ENCODE data around the gene NPB.
A peak's percentile ranks its signal among the peaks of the same experiment; 100 is the strongest.
"Not testable (repeated sequence)": the region's sequence is repeated elsewhere in the genome, so short reads cannot be mapped to it uniquely, and the experiment has no call there.

Gene NPB

GRCh38 chr17:81912441-81913309 is 10.6 kb downstream of the NPB start:
- no peak for DNase-seq (ENCODE audit: low spot score)

DNA sequence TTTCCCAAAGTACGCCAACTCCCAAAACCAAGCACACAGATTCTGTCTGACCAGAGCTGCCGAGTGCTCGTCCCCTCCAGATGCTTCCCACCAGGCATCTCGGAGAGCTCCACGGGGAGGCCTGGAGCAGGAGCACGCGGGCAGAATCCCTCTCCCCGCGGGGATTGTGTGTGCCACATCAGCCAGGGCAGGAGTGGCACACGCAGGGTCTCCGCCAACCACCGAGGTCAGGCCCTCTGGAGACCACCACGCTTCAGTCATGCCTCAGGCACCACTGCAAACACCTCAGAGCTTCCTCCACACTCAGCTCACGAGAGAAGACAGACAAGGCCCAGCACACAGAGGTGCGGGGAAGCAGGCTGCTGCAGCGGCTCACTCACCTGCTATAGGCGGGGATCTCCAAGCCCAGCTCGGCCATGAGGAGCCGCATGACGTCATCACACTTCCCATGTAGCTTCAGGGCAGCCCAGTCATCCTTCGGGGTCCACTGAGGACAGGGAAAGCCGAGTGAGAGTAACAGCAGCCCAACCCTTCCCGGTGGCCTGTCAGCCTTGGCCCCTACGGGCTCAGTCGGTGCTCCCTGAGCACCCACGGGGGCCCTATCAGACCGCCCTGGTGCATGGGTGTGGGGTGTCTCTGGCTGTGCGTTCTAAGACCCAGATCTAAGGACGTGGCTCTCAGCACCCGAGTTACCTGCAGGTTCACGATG is 11.5 kb downstream of the NPB start:
- DNase-seq (ENCODE audit: low spot score) = no peak

DNA sequence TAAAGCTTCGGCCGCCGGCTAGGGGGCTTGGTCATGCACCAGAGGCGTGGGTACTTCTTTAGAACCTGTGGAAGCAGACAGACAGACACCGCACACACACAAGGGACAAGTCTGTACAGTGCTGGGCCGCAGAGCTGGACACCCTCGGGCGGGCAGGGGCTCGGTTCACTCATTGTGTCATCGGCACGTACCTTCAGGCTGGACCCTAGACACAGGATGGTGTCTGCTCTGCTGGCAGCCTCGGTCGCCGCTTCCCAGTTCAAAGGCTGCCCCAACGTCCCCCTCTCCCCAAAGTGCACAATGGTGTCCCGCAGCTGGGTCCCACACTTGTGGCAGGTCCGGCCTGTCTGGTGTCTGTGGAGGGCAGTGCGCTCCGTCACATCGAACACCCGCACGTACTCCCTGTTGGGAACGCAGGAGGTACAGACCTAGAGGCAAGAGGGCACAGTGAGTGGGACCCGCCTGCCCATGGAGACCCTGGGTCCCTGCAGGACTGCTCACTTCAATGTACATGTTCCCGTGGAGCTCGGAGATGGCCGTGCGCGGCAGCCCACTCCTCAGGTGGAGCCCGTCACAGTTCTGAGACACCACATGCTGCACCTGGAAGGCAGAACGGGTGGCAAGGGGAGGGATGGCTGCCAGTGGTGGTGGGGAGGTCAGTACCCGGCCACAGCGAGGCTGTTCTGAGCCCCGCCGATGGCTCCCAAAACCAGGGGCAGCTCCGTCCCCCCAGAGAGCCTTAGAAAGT is 12.2 kb downstream of the NPB start:
- no peak for DNase-seq (ENCODE audit: low spot score)

- no peak for DNase-seq (ENCODE audit: low spot score)
These were observed 13.3 kb downstream of the NPB start for GRCh38 chr17:81915331-81915730.

DNA sequence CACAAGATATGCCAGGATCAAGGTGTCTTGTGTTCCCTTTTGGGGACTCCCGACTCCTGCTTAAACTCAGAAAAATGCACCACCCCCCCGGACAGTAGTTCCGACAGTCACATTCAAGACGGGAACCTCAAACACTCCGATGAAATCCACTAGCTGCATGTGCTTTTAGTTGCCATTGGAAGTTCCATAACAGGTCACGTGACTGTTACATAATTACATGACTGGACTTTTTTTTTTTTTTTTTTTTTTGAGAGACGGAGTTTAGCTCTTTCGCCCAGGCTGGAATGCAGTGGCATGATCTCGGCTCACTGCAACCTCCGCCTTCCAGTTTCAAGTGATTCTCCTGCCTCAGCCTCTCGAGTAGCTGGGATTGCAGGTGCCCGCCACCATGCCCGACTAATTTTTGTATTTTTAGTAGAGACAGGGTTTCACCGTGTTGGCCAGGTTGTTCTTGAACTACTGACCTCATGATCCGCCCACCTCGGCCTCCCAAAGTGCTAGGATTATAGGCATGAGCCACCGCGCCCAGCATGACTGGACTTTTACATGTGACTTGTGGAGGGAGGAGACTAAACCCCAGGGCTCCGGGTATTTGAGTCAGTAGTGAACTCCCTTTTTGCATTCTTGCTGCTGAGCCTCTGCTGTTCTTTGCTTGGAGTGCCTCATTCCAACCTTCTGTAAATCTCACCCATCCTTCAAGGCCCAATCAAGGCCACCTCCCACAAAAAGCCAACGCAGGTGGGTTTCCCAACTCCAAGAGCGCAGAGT is 14.4 kb downstream of the NPB start:
- DNase-seq (ENCODE audit: low spot score) = no peak

GRCh38 chr17:81917565-81918332 is 15.7 kb downstream of the NPB start, which contains the start of gene SIRT7:
SIRT7 (minus strand) TSS chr17:81918176; CDS start chr17:81918131, 45 bp downstream.
- peak; percentile 92 for DNase-seq (ENCODE audit: low spot score)

DNA sequence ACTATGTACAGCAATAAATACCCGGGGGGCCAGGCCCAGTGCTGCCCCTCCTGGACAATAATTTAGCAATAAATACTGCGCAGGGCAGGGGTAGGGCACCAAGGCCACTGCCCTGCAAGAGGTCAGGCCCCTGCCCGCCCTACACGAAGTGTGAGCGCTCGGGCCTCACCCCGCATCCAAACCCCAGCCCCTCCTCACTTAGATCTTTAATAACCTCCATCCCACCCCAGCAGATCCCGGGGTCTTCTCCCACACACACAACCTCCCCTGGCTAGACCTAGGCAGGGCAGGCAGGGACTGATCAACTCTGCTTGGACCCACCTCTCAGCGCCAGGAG is 16.3 kb downstream of the NPB start:
- not testable (repeated sequence) for DNase-seq (ENCODE audit: low spot score)

DNA sequence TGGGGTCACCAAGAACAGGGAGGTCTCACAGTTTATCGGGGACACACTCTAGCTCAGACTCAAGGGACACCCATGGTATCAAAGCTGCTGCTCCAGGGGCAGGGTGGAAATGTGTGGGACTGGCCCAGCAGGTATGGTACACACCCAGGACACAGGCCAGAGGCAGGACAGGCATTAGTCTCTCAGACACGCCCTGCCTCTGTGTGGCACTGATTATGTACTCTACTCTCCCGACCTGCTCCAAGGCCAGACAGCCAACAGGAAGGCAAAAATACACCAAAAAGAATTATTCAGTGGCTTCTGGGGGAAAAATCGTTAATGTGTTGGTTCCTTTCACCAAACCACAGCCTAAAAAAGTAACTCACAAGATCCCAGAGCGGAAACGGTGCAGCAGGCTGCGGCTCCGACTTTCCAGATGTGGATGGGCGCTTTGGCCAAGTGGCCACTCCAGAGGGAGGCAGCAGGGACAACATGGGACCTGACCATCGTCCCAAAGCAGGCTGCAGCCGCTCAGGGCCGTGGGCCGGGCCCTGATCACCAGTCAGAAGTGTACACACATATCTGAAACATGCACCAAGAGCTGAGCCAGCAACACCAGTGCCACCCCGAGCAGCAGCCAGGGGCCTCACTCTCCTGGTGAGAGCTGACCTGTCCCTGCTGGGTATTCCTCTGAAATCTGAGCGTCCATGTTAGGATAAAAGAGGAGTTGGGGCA is 17.0 kb downstream of the NPB start:
- no peak for DNase-seq (ENCODE audit: low spot score)

DNA sequence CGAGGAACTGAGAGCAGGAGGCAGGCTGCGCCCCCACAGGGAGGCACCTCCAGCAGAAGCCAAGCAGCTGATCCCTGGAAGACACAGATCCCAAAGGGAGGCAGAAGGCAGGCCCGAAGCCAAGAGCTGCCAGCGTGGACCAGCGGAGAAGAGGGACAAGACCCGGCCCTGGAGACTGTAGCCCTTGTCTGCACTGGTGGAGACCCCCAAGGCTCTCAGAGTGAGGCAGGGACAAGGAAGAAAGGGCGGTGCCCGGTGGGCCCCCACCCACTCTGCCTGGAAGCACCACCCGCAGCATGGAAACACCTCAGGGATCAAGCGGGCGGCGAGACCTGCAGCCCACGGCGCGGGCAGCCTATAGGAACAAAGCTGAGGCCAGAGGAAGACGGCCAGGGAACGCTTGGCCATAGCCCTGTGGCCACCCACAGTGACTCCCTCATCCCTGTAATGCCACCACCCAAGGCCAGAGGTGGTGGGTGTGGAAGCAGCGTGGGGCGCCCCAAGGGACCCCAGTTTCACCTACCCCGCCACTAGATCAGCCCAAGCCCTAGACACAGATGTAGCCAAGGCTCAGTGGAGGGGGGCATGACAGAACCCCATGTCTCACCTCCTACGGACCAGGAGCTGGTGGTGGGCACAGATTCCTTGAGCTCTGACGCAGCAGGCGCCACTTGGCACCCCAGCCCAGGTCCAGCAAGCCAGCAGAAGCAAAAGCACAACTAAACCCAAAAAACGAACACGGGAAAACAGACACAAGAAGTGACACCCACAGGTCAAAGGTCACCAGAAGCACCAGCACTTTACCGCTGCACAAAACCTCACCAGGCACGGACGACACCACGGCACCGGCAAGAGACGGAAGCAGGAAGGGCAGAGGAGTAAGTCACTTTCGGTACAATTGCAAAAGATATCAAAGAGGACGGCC is 18.8 kb downstream of the NPB start:
- no peak for DNase-seq (ENCODE audit: low spot score)

DNA sequence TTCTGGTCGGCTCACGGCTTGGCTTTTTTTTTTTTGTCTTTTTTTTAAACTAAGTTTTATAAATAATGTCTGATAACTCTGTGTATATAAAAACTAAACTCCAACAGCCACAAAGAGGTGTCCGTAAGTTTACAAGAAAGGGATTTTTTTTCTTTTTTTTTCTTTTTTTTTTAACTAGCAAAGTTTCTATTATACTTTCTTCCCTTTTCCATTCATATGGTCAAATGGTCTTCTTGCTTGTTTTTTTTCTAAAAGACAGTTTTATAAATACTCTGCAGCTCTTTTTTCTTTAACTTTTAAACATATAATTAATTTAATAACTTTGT is 19.5 kb downstream of the NPB start:
- no peak for DNase-seq (ENCODE audit: low spot score)

DNA sequence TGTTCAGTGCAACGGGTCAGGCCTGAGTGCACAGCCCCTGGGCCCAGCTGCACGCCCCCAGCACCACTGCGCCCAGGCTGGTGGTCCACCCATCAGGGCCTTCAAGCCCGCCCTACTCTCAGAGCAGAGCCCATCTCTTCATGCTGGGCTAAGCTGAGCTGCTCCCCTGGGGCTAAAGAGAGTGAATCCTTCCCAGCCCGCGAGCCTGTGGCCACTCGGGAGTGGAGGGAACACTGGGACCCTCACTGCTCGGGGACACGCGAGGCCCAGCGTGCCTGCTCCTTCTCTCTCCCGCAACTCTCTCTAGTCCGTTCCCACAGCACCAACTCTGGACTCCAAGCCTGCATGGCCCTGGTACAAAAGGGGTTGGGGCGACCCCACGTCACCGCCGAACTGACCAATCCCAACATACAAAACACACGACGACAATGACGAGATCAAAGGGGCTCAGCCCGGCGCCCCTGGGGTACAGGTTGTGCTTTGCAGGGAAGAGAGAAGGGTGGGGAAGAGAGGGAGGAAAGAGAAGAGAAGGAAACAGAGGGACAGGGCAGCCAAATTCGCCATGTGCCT is 20.0 kb downstream of the NPB start:
- DNase-seq (ENCODE audit: low spot score) = no peak

- no peak for DNase-seq (ENCODE audit: low spot score)
These were observed 20.7 kb downstream of the NPB start for GRCh38 chr17:81922566-81923301.

GRCh38 chr17:81923302-81924260 is 21.5 kb downstream of the NPB start:
- DNase-seq (ENCODE audit: low spot score) = no peak

- peak; percentile 29 for DNase-seq (ENCODE audit: low spot score)
These were observed 22.8 kb downstream of the NPB start for GRCh38 chr17:81924557-81925532.

DNA sequence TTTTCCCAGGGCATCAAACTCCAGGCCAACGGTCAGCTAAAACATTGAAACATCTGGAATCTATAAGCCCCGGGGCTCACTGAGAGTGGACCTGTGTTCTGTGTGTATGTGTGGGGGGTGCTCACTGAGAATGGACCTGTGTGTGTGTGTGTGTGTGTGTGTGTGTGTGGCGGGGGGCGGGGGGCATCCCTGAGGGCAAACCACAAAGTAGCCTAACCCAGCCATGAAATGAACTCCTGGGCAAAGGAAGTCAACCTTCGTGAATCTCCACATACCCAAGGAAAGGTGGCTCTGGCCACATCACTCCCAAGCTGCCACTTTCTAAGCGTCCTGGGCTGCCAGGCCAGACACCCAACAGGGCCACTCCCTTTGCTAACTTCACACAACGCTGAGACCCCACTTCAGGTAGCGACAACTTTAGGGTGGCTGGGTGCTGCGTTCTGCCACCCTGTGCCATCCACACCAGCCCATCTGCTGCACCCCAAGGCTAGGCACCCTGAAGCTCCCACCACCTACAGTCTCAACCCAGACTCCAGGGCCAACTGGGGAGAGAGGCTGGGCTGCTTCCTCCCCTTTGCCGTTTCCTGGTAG is 23.9 kb downstream of the NPB start:
- DNase-seq (ENCODE audit: low spot score) = no peak

Data from CD4-positive, alpha-beta T cell treated with Interleukin-6 at 100 ng/mL for 8 hours (primary cell).